GM12878 (cell line): ENCODE measurements around the gene TRAPPC3. TPM values are rescaled to one million over a fixed set of nuclear protein-coding genes. Genes with fewer than 3 reads are reported as not detected.

Source experiments
- ATAC-seq: fragments of 200-7000 bp; cut with Tn5 transposase; 3 replicates; pipeline ENCODE4 v1.9.1; 2020; ENCODE audit warnings: mild to moderate bottlenecking, moderate library complexity
- BruUV-seq: library from RNA; stranded (reverse); fragments of 400-500 nt; replicated peaks from 2 replicates; lab custom pipeline; 2021; lab: Mats Ljungman, UMichigan
- CTCF ChIA-PET: fragments of 300-600 bp; sonication (Branson Sonifier 250); formaldehyde crosslinking; extraction: SDS; loops from one replicate; lab custom pipeline; 2021; ENCODE audit warnings: inconsistent platforms; lab: Yijun Ruan, JAX
- POLR2A ChIA-PET: fragments of 350-600 bp; formaldehyde crosslinking; extraction: SDS; loops from one replicate; lab custom pipeline; 2021; ENCODE audit warnings: inconsistent platforms; lab: Charles Lee
- RAD21 ChIA-PET: fragments of 300-600 bp; sonication (Branson Sonifier 250); formaldehyde crosslinking; loops from one replicate; lab custom pipeline; 2023; ENCODE audit warnings: antibody characterized with exemption; ENCODE audit not compliant: unreplicated experiment; lab: Charles Lee
- SMC1A ChIA-PET: fragments of 300-600 bp; sonication (Branson Sonifier 250); formaldehyde crosslinking; loops from one replicate; lab custom pipeline; 2023; ENCODE audit not compliant: unreplicated experiment, uncharacterized antibody; lab: Charles Lee
- DNase-seq: peaks from one replicate; pipeline ENCODE4 v3.0.0-alpha.2; 2011; ENCODE audit warnings: low read depth, low spot score
- FAIRE-seq: peaks from 3 replicates; lab custom pipeline; 2011; peaks lifted over from hg19 to GRCh38; lab: Jason Lieb, UNC
- H2AFZ ChIP-seq: 2 replicates; pipeline ENCODE4 v1.6.0; 2011; ENCODE audit warnings: low read depth, low read length, control low read depth; ENCODE audit not compliant: control insufficient read depth
- H3K27ac ChIP-seq: 2 replicates; pipeline ENCODE4 v1.5.1; 2011; ENCODE audit warnings: control low read depth; ENCODE audit not compliant: control insufficient read depth, insufficient read depth
- H3K27me3 ChIP-seq, 2 experiments: replicated peaks in 1 of 2; 2 replicates each; pipeline versions ENCODE4 v1.6.0 to v1.6.1; 2011; ENCODE audit warnings: low read length in 1 of 2; ENCODE audit not compliant: control insufficient read depth in 2 of 2, insufficient read depth in 2 of 2
- H3K36me3 ChIP-seq, 2 experiments: 2 replicates each; pipeline ENCODE4 v1.5.1; 2011; ENCODE audit warnings: low read length in 1 of 2; ENCODE audit not compliant: control insufficient read depth in 2 of 2, insufficient read depth in 2 of 2
- H3K4me1 ChIP-seq: 2 replicates; pipeline ENCODE4 v1.6.1; 2011; ENCODE audit warnings: mild to moderate bottlenecking, low read length, moderate library complexity, mixed read lengths; ENCODE audit not compliant: control insufficient read depth, insufficient read depth
- H3K4me2 ChIP-seq: 2 replicates; pipeline ENCODE4 v1.6.0; 2011; ENCODE audit warnings: control low read depth; ENCODE audit not compliant: control insufficient read depth, insufficient read depth
- H3K4me3 ChIP-seq: fragments of 200-600 bp; sonication (generic); 2 replicates; pipeline ENCODE4 v1.5.1; 2016
- H3K79me2 ChIP-seq: 2 replicates; pipeline ENCODE4 v1.6.0; 2011; ENCODE audit warnings: low read length; ENCODE audit not compliant: control insufficient read depth, insufficient read depth
- H3K9ac ChIP-seq: 2 replicates; pipeline ENCODE4 v1.8.0; 2011; ENCODE audit warnings: low read length, control low read depth, mixed read lengths; ENCODE audit not compliant: control insufficient read depth, insufficient read depth
- H3K9me3 ChIP-seq: replicated peaks from 3 replicates; pipeline ENCODE4 v1.5.1; 2011; ENCODE audit warnings: mild to moderate bottlenecking, low read length; ENCODE audit not compliant: control insufficient read depth, insufficient read depth
- H4K20me1 ChIP-seq: 2 replicates; pipeline ENCODE4 v1.6.0; 2011; ENCODE audit not compliant: control insufficient read depth, insufficient read depth
- ASH2L ChIP-seq: fragments of 300-600, 200-600 bp; sonication (generic); IDR thresholded peaks from 2 replicates; pipeline ENCODE4 v1.6.1; 2017; ENCODE audit warnings: low read depth, mild to moderate bottlenecking, borderline replicate concordance
- BCL3 ChIP-seq: IDR thresholded peaks from 2 replicates; pipeline ENCODE4 v1.6.1; 2011; ENCODE audit warnings: borderline replicate concordance, low read depth, mild to moderate bottlenecking, moderate library complexity, low read length; ENCODE audit not compliant: insufficient read depth, poor library complexity, severe bottlenecking
- BCLAF1 ChIP-seq: fragments of 450-650 bp; IDR thresholded peaks from 2 replicates; pipeline ENCODE4 v1.6.1; 2017; ENCODE audit warnings: antibody characterized with exemption, mild to moderate bottlenecking, moderate library complexity
- HDAC2 ChIP-seq: fragments of 200-600 bp; sonication (generic); IDR thresholded peaks from 2 replicates; pipeline ENCODE4 v1.6.1; 2017
- IKZF2 ChIP-seq, 2 experiments: fragments of 450-650 bp; IDR thresholded peaks; 2 replicates each; pipeline ENCODE4 v1.6.1; 2017; ENCODE audit warnings: mild to moderate bottlenecking in 2 of 2, moderate library complexity in 2 of 2
- KDM1A ChIP-seq: fragments of 200-600 bp; sonication (generic); IDR thresholded peaks from 2 replicates; pipeline ENCODE4 v1.6.1; 2016; ENCODE audit warnings: borderline replicate concordance
- NFYB ChIP-seq: IDR thresholded peaks from 2 replicates; pipeline ENCODE4 v1.6.1; 2011; ENCODE audit warnings: low read depth, mild to moderate bottlenecking, low read length, improper control_type of control experiment, moderate library complexity; ENCODE audit not compliant: insufficient read depth
- NR2C1 ChIP-seq: fragments of 450-650 bp; IDR thresholded peaks from 2 replicates; pipeline ENCODE4 v1.6.1; 2017; ENCODE audit warnings: antibody characterized with exemption, mild to moderate bottlenecking, moderate library complexity
- PKNOX1 ChIP-seq: fragments of 450-650 bp; IDR thresholded peaks from 2 replicates; pipeline ENCODE4 v1.6.1; 2016; ENCODE audit warnings: mild to moderate bottlenecking
- RUNX3 ChIP-seq: IDR thresholded peaks from 2 replicates; pipeline ENCODE4 v1.6.1; 2012; ENCODE audit warnings: low read length, inconsistent platforms
- SKIL ChIP-seq: fragments of 450-650 bp; IDR thresholded peaks from 2 replicates; pipeline ENCODE4 v1.6.1; 2017; ENCODE audit warnings: mild to moderate bottlenecking, low read depth, inconsistent platforms; ENCODE audit not compliant: poor library complexity, severe bottlenecking
- SMARCA5 ChIP-seq: fragments of 450-650 bp; IDR thresholded peaks from 2 replicates; pipeline ENCODE4 v1.6.1; 2017; ENCODE audit warnings: mild to moderate bottlenecking
- STAT1 ChIP-seq: fragments of 450-650 bp; conservative IDR thresholded peaks from 2 replicates; pipeline ENCODE4 v1.6.1; 2014; ENCODE audit warnings: antibody characterized with exemption, mild to moderate bottlenecking
- SUPT20H ChIP-seq: IDR thresholded peaks from 2 replicates; pipeline ENCODE4 v1.6.1; 2011; ENCODE audit warnings: low read depth, mild to moderate bottlenecking, low read length, moderate library complexity, borderline replicate concordance; ENCODE audit not compliant: control insufficient read depth
- USF1 ChIP-seq: IDR thresholded peaks from 2 replicates; pipeline ENCODE4 v1.6.1; 2011; ENCODE audit warnings: borderline replicate concordance, low read depth, mild to moderate bottlenecking, moderate library complexity, mixed read lengths, low read length; ENCODE audit not compliant: insufficient read depth; ENCODE audit errors: extremely low read length
- YY1 ChIP-seq: IDR thresholded peaks from 2 replicates; pipeline ENCODE4 v1.6.1; 2011; ENCODE audit warnings: low read depth, mild to moderate bottlenecking, low read length
- WGBS: methylation state at CpG from one replicate; pipeline ENCODE4 v1.1.6; 2016; ENCODE audit warnings: low lambda C conversion rate; ENCODE audit not compliant: insufficient replicate concordance, insufficient coverage; ENCODE audit errors: missing lambda C conversion rate; 5-methylcytosine and 5-hydroxymethylcytosine counted together
- in situ Hi-C: fragments of 300-500 bp; cut with MboI; formaldehyde crosslinking; loops from 9 replicates; pipeline ENCODE4 v1.14.3; 2018; ENCODE audit warnings: mixed read lengths
- intact Hi-C: fragments of 100-400 bp; cut with micrococcal nuclease; formaldehyde crosslinking; loops from one replicate; pipeline ENCODE4 v1.14.2; 2022; ENCODE audit not compliant: unreplicated experiment
- polyA plus RNA-seq, 11 experiments: library from polyadenylated mRNA; depleted of rRNA in 4 of 11; unstranded in 6 of 11; stranded (reverse) in 5 of 11; fragments of >200 nt; fragmentation: Nextera tagmentation in 4 of 11; fragmentation: Illumina TruSeq in 1 of 11; extraction: Ambion mirVana in 4 of 11; extraction: Trizol in 1 of 11; gene quantifications; 1 replicate in 1 of 11; 2 replicates in 10 of 11; pipeline versions ENCODE4 v1.2.1 to v1.2.3, GENCODE V29; 2011 to 2016; ENCODE audit warnings: inconsistent platforms in 2 of 11, missing spikeins in 2 of 11, low read depth in 1 of 11
- total RNA-seq, 4 experiments: library from RNA; depleted of rRNA in 3 of 4; stranded (reverse); fragments of >200 nt in 3 of 4; fragmentation: Illumina TruSeq in 1 of 4; extraction: Trizol in 1 of 4; gene quantifications; 2 replicates each; pipeline versions ENCODE4 v1.2.1 to v1.2.3, GENCODE V29; 2013 to 2021

TRAPPC3 gene
- total and polyA plus RNA-seq, 10 of the 15 experiments (the other 5 are each of a cell fraction or from before 2014, with no cell fraction given): 14.7 to 122 (median 70.5) TPM

- H3K79me2 ChIP-seq: no peaks in the 10 kb centered on the region
- BruUV-seq: no TSS peak
- no peak for DNase-seq
- H3K4me3 ChIP-seq: no peak overlapping the region
- no peak overlapping the region for H3K27ac ChIP-seq
- no peaks in the 10 kb centered on the region for H3K9me3 ChIP-seq
- no peaks in the 10 kb centered on the region for H3K4me1 ChIP-seq
- no peak for ATAC-seq
- ChIA-PET CTCF (interaction anchor here (1.0 kb wide), 2 partner anchors 28 to 179 kb away, joined by 3 to 5 read pairs; no protein-coding TSS in a partner anchor), RAD21 (no interaction called here), SMC1A (no interaction called here), POLR2A (no interaction called here)
- no peak overlapping the region for H3K4me2 ChIP-seq
- no peaks in the 10 kb centered on the region for H4K20me1 ChIP-seq
- 6% methylated on average over 5 of the region's 5 CpGs for WGBS
- H3K27me3 ChIP-seq: no peaks in the 10 kb centered on the region
- no peak overlapping the region for H2AFZ ChIP-seq
- H3K9ac ChIP-seq: no peak overlapping the region
- in situ Hi-C loops (loop anchor here (10.0 kb wide), 1 partner anchor 179 kb away; no protein-coding TSS in a partner anchor), intact Hi-C loops (no loop called here)
- FAIRE-seq: no peak
- H3K36me3 ChIP-seq: no peaks in the 10 kb centered on the region
- no peak for TF ChIP-seq NFYB
- TF ChIP-seq SUPT20H: no peak
- no peak for TF ChIP-seq HDAC2
- no peak for TF ChIP-seq KDM1A
- no peak for TF ChIP-seq PKNOX1
- no peak for TF ChIP-seq BCLAF1
- no peak for TF ChIP-seq YY1
- no peak for TF ChIP-seq SMARCA5
- TF ChIP-seq STAT1: no peak
- TF ChIP-seq ASH2L: no peak
- no peak for TF ChIP-seq USF1
- no peak for TF ChIP-seq NR2C1
- TF ChIP-seq BCL3: no peak
- TF ChIP-seq IKZF2 (IDR thresholded peaks at IDR 0.05): no peak
- no peak for TF ChIP-seq SKIL
- TF ChIP-seq RUNX3: no peak
Observed at GRCh38 chr1:36106269-36106668, 43.0 kb downstream of the TRAPPC3 start.
